ENCODE measurements around the gene SYMPK.

The SYMPK gene

DNA sequence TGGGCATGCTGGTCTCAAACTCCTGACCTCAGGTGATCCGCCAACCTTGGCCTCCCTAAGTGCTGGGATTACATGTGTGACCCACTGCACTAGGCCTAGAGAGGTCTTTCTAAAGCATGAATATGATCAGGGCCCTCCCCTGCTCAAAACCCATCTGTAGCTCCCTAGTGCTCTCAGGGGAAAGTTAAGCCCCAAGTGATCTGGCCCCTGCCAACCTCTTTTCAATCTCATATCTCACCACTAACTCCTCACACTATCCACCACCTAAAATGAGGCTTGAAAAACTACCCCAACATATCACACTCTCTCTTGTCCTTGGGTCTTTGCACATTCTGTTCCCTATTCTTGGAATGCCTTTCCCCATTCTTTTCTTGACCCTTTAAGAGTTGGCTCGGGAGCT is 68.3 kb downstream of the SYMPK start:
- peaks cover 6 to 10% of the 10 kb centered on the region in 2 experiments; a peak in 2 of 3 replicates for H3K36me3 ChIP-seq (ENCODE audit: control insufficient read depth in 2 of 2, insufficient read depth in 1 of 2, low read length in 2 of 2)
- H3K9me3 ChIP-seq (ENCODE audit: control insufficient read depth, insufficient read depth, low read depth, low read length), result no peaks in the 10 kb centered on the region
- H3K4me1 ChIP-seq (ENCODE audit: control insufficient read depth, insufficient read depth, low read length), result peaks cover 16% of the 10 kb centered on the region
- no peak overlapping the region for H3K27ac ChIP-seq (ENCODE audit: extremely low read depth, low read depth, low read length)
- H3K4me3 ChIP-seq (ENCODE audit: low read depth, low read length), result no peak overlapping the region
- CTCF ChIA-PET, result interaction anchor here (0.5 to 1.4 kb wide), 7 partner anchors 22 to 1188 kb away, joined by 3 to 6 read pairs (median 4); partner anchors contain the start of genes FBXO46 and SIX5
- POLR2A ChIA-PET, result interaction anchor here (0.6 to 1.1 kb wide), 2 partner anchors 12 to 25 kb away, joined by 3 read pairs; partner anchors contain the start of genes DMPK and SIX5
- TF ChIP-seq ZNF16 (tag by site-specific recombination; IDR thresholded peaks at IDR 0.05; ENCODE audit: low read depth) (peak; percentile 85), ZFP37 (tag by site-specific recombination; IDR thresholded peaks at IDR 0.05) (no peak), ZNF214 (tag by site-specific recombination; IDR thresholded peaks at IDR 0.05; ENCODE audit: borderline replicate concordance) (no peak)
- TF ChIP-seq, protein P1, sequence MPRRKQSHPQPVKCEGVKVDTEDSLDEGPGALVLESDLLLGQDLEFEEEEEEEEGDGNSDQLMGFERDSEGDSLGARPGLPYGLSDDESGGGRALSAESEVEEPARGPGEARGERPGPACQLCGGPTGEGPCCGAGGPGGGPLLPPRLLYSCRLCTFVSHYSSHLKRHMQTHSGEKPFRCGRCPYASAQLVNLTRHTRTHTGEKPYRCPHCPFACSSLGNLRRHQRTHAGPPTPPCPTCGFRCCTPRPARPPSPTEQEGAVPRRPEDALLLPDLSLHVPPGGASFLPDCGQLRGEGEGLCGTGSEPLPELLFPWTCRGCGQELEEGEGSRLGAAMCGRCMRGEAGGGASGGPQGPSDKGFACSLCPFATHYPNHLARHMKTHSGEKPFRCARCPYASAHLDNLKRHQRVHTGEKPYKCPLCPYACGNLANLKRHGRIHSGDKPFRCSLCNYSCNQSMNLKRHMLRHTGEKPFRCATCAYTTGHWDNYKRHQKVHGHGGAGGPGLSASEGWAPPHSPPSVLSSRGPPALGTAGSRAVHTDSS (tag by site-specific recombination; IDR thresholded peaks at IDR 0.05), result no peak

DNA sequence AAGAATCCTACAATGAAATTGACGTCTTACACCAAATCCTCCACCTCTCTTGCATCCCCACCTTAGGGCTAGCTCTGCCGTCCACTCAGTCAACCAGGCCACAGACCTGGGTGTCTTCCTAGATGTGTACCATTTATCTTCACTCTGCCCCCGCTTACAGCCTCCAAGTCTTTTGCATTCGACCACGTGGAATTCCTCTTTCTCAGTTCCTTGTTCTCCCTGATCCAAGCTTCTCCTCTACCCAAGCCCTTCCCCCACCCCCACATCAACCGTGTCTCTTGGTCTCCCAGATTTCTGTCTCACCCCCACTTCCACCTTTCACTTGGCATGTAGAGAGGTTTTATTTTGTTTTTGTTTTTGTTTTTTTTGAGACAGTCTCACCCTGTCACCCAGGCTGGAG is 69.1 kb downstream of the SYMPK start:
- Histone ChIP-seq H3K4me1 (ENCODE audit: control insufficient read depth, insufficient read depth, low read length) (peaks cover 13% of the 10 kb centered on the region), H3K9me3 (ENCODE audit: control insufficient read depth, insufficient read depth, low read depth, low read length) (no peaks in the 10 kb centered on the region), H3K36me3 (ENCODE audit: control insufficient read depth in 2 of 2, insufficient read depth in 1 of 2, low read length in 2 of 2) (peaks cover 13 to 17% of the 10 kb centered on the region in 2 experiments), H3K4me3 (ENCODE audit: low read depth, low read length) (no peak overlapping the region), H3K27ac (ENCODE audit: extremely low read depth, low read depth, low read length) (no peak overlapping the region)
- TF ChIP-seq AEBP2 (tag by site-specific recombination; IDR thresholded peaks at IDR 0.05; ENCODE audit: borderline replicate concordance) (no peak), MZF1 (tag by site-specific recombination; IDR thresholded peaks at IDR 0.05; ENCODE audit: borderline replicate concordance) (no peak), ZSCAN16 (tag by site-specific recombination; IDR thresholded peaks at IDR 0.05) (no peak), SCRT2 (tag by site-specific recombination; IDR thresholded peaks at IDR 0.05) (no peak), ZNF175 (tag by site-specific recombination; IDR thresholded peaks at IDR 0.05) (no peak), ZNF658 (tag by site-specific recombination; IDR thresholded peaks at IDR 0.05) (no peak), ZNF645 (tag by site-specific recombination; IDR thresholded peaks at IDR 0.05) (no peak), ZNF792 (tag by site-specific recombination; IDR thresholded peaks at IDR 0.05) (no peak), ZNF433 (tag by site-specific recombination; IDR thresholded peaks at IDR 0.05; ENCODE audit: low read depth) (no peak), HOXC10 (CRISPR knock-in tag; IDR thresholded peaks at IDR 0.05) (no peak), IKZF3 (tag by site-specific recombination; IDR thresholded peaks at IDR 0.05) (no peak)
- POLR2A ChIA-PET, result interaction anchor here (0.6 to 1.5 kb wide), 2 partner anchors 11 to 102 kb away, joined by 3 to 7 read pairs; partner anchors contain the start of genes DMPK and QPCTL
- CTCF ChIA-PET, result interaction anchor here (0.8 to 1.4 kb wide), 2 partner anchors 13 to 23 kb away, joined by 5 to 6 read pairs; no protein-coding TSS in a partner anchor

GRCh38 chr19:45793178-45793564 is 69.8 kb downstream of the SYMPK start:
- Histone ChIP-seq H3K4me3 (ENCODE audit: low read depth, low read length) (no peak overlapping the region), H3K36me3 (ENCODE audit: control insufficient read depth in 2 of 2, insufficient read depth in 1 of 2, low read length in 2 of 2) (peaks cover 20 to 24% of the 10 kb centered on the region in 2 experiments), H3K9me3 (ENCODE audit: control insufficient read depth, insufficient read depth, low read depth, low read length) (no peaks in the 10 kb centered on the region), H3K27ac (ENCODE audit: extremely low read depth, low read depth, low read length) (no peak overlapping the region), H3K4me1 (ENCODE audit: control insufficient read depth, insufficient read depth, low read length) (peaks cover 13% of the 10 kb centered on the region)
- ChIA-PET POLR2A (interaction anchor here (0.6 to 2.2 kb wide), 14 partner anchors 9 to 337 kb away, joined by 3 to 40 read pairs (median 4); partner anchors contain the start of genes DMPK, QPCTL, RSPH6A and SIX5), CTCF (interaction anchor here (0.6 to 2.3 kb wide), 7 partner anchors 9 to 99 kb away, joined by 3 to 18 read pairs (median 3); partner anchors contain the start of genes DMPK and SIX5)
- no peak for TF ChIP-seq ZBTB20 (tag by site-specific recombination; IDR thresholded peaks at IDR 0.05)
- TF ChIP-seq, protein P2, sequence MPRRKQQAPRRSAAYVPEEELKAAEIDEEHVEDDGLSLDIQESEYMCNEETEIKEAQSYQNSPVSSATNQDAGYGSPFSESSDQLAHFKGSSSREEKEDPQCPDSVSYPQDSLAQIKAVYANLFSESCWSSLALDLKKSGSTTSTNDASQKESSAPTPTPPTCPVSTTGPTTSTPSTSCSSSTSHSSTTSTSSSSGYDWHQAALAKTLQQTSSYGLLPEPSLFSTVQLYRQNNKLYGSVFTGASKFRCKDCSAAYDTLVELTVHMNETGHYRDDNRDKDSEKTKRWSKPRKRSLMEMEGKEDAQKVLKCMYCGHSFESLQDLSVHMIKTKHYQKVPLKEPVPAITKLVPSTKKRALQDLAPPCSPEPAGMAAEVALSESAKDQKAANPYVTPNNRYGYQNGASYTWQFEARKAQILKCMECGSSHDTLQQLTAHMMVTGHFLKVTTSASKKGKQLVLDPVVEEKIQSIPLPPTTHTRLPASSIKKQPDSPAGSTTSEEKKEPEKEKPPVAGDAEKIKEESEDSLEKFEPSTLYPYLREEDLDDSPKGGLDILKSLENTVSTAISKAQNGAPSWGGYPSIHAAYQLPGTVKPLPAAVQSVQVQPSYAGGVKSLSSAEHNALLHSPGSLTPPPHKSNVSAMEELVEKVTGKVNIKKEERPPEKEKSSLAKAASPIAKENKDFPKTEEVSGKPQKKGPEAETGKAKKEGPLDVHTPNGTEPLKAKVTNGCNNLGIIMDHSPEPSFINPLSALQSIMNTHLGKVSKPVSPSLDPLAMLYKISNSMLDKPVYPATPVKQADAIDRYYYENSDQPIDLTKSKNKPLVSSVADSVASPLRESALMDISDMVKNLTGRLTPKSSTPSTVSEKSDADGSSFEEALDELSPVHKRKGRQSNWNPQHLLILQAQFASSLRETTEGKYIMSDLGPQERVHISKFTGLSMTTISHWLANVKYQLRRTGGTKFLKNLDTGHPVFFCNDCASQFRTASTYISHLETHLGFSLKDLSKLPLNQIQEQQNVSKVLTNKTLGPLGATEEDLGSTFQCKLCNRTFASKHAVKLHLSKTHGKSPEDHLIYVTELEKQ (tag by site-specific recombination; IDR thresholded peaks at IDR 0.05; ENCODE audit: borderline replicate concordance), result no peak
- no peak for TF ChIP-seq ZNF140 (tag by site-specific recombination; IDR thresholded peaks at IDR 0.05)
- TF ChIP-seq ZNF335 (tag by site-specific recombination; conservative IDR thresholded peaks at IDR 0.05), result 0 out of 2 replicates have a peak, but pooled peaks have one; percentile 27
- TF ChIP-seq ZNF549 (tag by site-specific recombination; IDR thresholded peaks at IDR 0.05), result no peak
- TF ChIP-seq ZNF488 (tag by site-specific recombination; IDR thresholded peaks at IDR 0.05), result no peak
- TF ChIP-seq ZSCAN16 (tag by site-specific recombination; IDR thresholded peaks at IDR 0.05), result no peak
- no peak for TF ChIP-seq ZNF138 (tag by site-specific recombination; IDR thresholded peaks at IDR 0.05; ENCODE audit: borderline replicate concordance)
- TF ChIP-seq ZNF664 (tag by site-specific recombination; IDR thresholded peaks at IDR 0.05), result no peak

Data from HEK293 (cell line).